H1 (cell line): Measurements from ENCODE around the gene CDH19. TPM values are rescaled to one million over a fixed set of nuclear protein-coding genes. Genes with fewer than 3 reads are reported as not detected.

Experiments
- CTCF ChIA-PET: fragments of 300-600 bp; sonication (Branson Sonifier 250); formaldehyde crosslinking; loops from one replicate; lab custom pipeline; 2021; ENCODE audit not compliant: partially characterized antibody; lab: Charles Lee
- POLR2A ChIA-PET: fragments of 300-600 bp; sonication (Branson Sonifier 250); formaldehyde crosslinking; loops from one replicate; lab custom pipeline; 2021; ENCODE audit warnings: inconsistent platforms; ENCODE audit not compliant: partially characterized antibody; lab: Charles Lee
- DNase-seq, 2 experiments: peaks; one replicate each; pipeline versions ENCODE4 v3.0.0 to v3.0.0-alpha.2; 2010 to 2022; ENCODE audit warnings: low spot score in 2 of 2, low read depth in 1 of 2, mixed read lengths in 1 of 2
- FAIRE-seq: peaks from 2 replicates; lab custom pipeline; 2011; peaks lifted over from hg19 to GRCh38; lab: Jason Lieb, UNC
- H2AFZ ChIP-seq: 2 replicates; pipeline ENCODE4 v1.8.1; 2012; ENCODE audit warnings: low read length, inconsistent platforms
- H2AK5ac ChIP-seq: 2 replicates; pipeline ENCODE4 v1.6.1; 2013; ENCODE audit warnings: low read depth, low read length
- H2BK120ac ChIP-seq: replicated peaks from 2 replicates; pipeline ENCODE3; 2013; ENCODE audit warnings: low read depth, low read length, inconsistent platforms
- H2BK12ac ChIP-seq: 2 replicates; pipeline ENCODE4 v1.6.1; 2013; ENCODE audit warnings: low read depth, low read length
- H2BK15ac ChIP-seq: 2 replicates; pipeline ENCODE4 v1.6.1; 2013; ENCODE audit warnings: low read length
- H2BK20ac ChIP-seq: 2 replicates; pipeline ENCODE4 v1.6.1; 2013; ENCODE audit warnings: low read length
- H2BK5ac ChIP-seq: 2 replicates; pipeline ENCODE4 v1.6.1; 2013; ENCODE audit warnings: low read depth, low read length
- H3K14ac ChIP-seq: 2 replicates; pipeline ENCODE4 v1.6.1; 2013; ENCODE audit warnings: inconsistent platforms; ENCODE audit not compliant: insufficient read length
- H3K18ac ChIP-seq: 2 replicates; pipeline ENCODE4 v1.6.1; 2013; ENCODE audit warnings: low read length; ENCODE audit errors: extremely low read depth
- H3K23ac ChIP-seq: 2 replicates; pipeline ENCODE4 v1.6.1; 2013; ENCODE audit warnings: inconsistent platforms; ENCODE audit not compliant: insufficient read length
- H3K23me2 ChIP-seq: 2 replicates; pipeline ENCODE4 v1.6.1; 2013; ENCODE audit warnings: low read depth, low read length
- H3K27ac ChIP-seq: 2 replicates; pipeline ENCODE4 v1.6.1; 2011; ENCODE audit warnings: low read depth, low read length, inconsistent platforms
- H3K27me3 ChIP-seq, 4 experiments: replicated peaks in 1 of 4; 1 replicate in 1 of 4; 2 replicates in 3 of 4; pipeline versions ENCODE4 v1.6.1 to v1.8.1; 2011 to 2013; ENCODE audit warnings: low read length in 3 of 4, mild to moderate bottlenecking in 3 of 4, inconsistent platforms in 2 of 4, mixed read lengths in 2 of 4, moderate library complexity in 1 of 4; ENCODE audit not compliant: control insufficient read depth in 3 of 4, insufficient read depth in 3 of 4; ENCODE audit errors: extremely low read depth in 1 of 4
- H3K36me3 ChIP-seq, 4 experiments: 2 replicates each; pipeline versions ENCODE4 v1.6.1 to v1.8.1; 2011 to 2013; ENCODE audit warnings: mild to moderate bottlenecking in 4 of 4, low read length in 3 of 4, moderate library complexity in 2 of 4, control low read depth in 1 of 4, inconsistent platforms in 1 of 4; ENCODE audit not compliant: insufficient read depth in 4 of 4, control insufficient read depth in 2 of 4
- H3K4ac ChIP-seq: replicated peaks from 2 replicates; pipeline ENCODE3; 2013; ENCODE audit warnings: low read length, low read depth, mixed read lengths, inconsistent platforms; ENCODE audit not compliant: insufficient read length
- H3K4me1 ChIP-seq, 4 experiments: replicated peaks in 1 of 4; 1 replicate in 1 of 4; 2 replicates in 3 of 4; pipeline versions ENCODE4 v1.6.1 to v1.8.1; 2011 to 2013; ENCODE audit warnings: low read length in 3 of 4, inconsistent platforms in 2 of 4, mixed read lengths in 1 of 4; ENCODE audit not compliant: insufficient read depth in 4 of 4, control insufficient read depth in 3 of 4
- H3K4me2 ChIP-seq, 2 experiments: 2 replicates each; pipeline versions ENCODE4 v1.6.1 to v1.8.1; 2011 to 2013; ENCODE audit warnings: low read depth in 2 of 2, low read length in 2 of 2, control low read depth in 1 of 2, inconsistent platforms in 1 of 2, mild to moderate bottlenecking in 1 of 2; ENCODE audit not compliant: insufficient read depth in 1 of 2
- H3K4me3 ChIP-seq, 4 experiments: fragments of 200-600, 300-600 bp in 1 of 4; sonication (generic), shearing (Covaris generic), sonication (Bioruptor Twin) in 1 of 4; 2 replicates each; pipeline versions ENCODE4 v1.5.1 to v1.8.1; 2011 to 2016; ENCODE audit warnings: low read length in 4 of 4, low read depth in 3 of 4, control low read depth in 2 of 4, inconsistent platforms in 2 of 4, mild to moderate bottlenecking in 2 of 4, mixed read lengths in 1 of 4, moderate library complexity in 1 of 4; ENCODE audit not compliant: insufficient read depth in 2 of 4; ENCODE audit errors: extremely low read depth in 1 of 4
- H3K56ac ChIP-seq: replicated peaks from 2 replicates; pipeline ENCODE3; 2013; ENCODE audit warnings: low read depth, mild to moderate bottlenecking, mixed read lengths, low read length, inconsistent platforms; ENCODE audit not compliant: insufficient read length
- H3K79me1 ChIP-seq: 2 replicates; pipeline ENCODE4 v1.6.1; 2013; ENCODE audit warnings: low read depth, low read length, control low read depth
- H3K79me2 ChIP-seq, 2 experiments: 2 replicates each; pipeline versions ENCODE4 v1.6.1 to v1.8.1; 2012 to 2013; ENCODE audit warnings: low read length in 2 of 2, mild to moderate bottlenecking in 2 of 2, inconsistent platforms in 1 of 2; ENCODE audit not compliant: insufficient read depth in 2 of 2, control insufficient read depth in 1 of 2
- H3K9ac ChIP-seq, 4 experiments: replicated peaks in 1 of 4; 1 replicate in 1 of 4; 2 replicates in 3 of 4; pipeline versions ENCODE4 v1.6.1 to v1.8.1; 2011 to 2013; ENCODE audit warnings: low read depth in 3 of 4, low read length in 3 of 4, control low read depth in 2 of 4, mild to moderate bottlenecking in 2 of 4, moderate library complexity in 2 of 4, inconsistent platforms in 1 of 4; ENCODE audit errors: extremely low read depth in 1 of 4
- H3K9me3 ChIP-seq, 2 experiments: 2 replicates each; pipeline versions ENCODE4 v1.6.1 to v1.8.1; 2012 to 2013; ENCODE audit warnings: mild to moderate bottlenecking in 2 of 2, moderate library complexity in 2 of 2, control low read depth in 1 of 2, inconsistent platforms in 1 of 2, low read depth in 1 of 2, low read length in 1 of 2, mixed read lengths in 1 of 2; ENCODE audit not compliant: insufficient read depth in 2 of 2
- H4K20me1 ChIP-seq, 2 experiments: replicated peaks in 1 of 2; 2 replicates each; pipeline versions ENCODE3 to v1.8.1; 2011 to 2013; ENCODE audit warnings: inconsistent platforms in 2 of 2, low read length in 2 of 2, mild to moderate bottlenecking in 1 of 2; ENCODE audit not compliant: insufficient read depth in 2 of 2, control insufficient read depth in 1 of 2
- H4K5ac ChIP-seq: 2 replicates; pipeline ENCODE4 v1.6.1; 2013; ENCODE audit warnings: low read length, low read depth, mixed read lengths, inconsistent platforms; ENCODE audit not compliant: insufficient read length
- H4K8ac ChIP-seq: 2 replicates; pipeline ENCODE4 v1.8.0; 2013; ENCODE audit warnings: mild to moderate bottlenecking, moderate library complexity, low read length, inconsistent platforms; ENCODE audit not compliant: insufficient read depth; ENCODE audit errors: extremely low read depth
- H4K91ac ChIP-seq: replicated peaks from 2 replicates; pipeline ENCODE3; 2013; ENCODE audit warnings: low read length, mixed read lengths, inconsistent platforms; ENCODE audit not compliant: insufficient read length
- BCL11A ChIP-seq, 2 experiments: IDR thresholded peaks; one replicate each; pipeline ENCODE4 v1.6.1; 2011; ENCODE audit warnings: low read depth in 2 of 2, low read length in 2 of 2, mild to moderate bottlenecking in 2 of 2
- CBX5 ChIP-seq: fragments of 300-800, 300-1000 bp; sonication (generic); IDR thresholded peaks from 2 replicates; pipeline ENCODE4 v1.7.1; 2016; ENCODE audit warnings: antibody characterized with exemption, low read length, low read depth
- CHD1 ChIP-seq: IDR thresholded peaks from 2 replicates; pipeline ENCODE4 v1.6.1; 2012; ENCODE audit warnings: low read depth, low read length, improper control_type of control experiment
- FOSL1 ChIP-seq: IDR thresholded peaks from 2 replicates; pipeline ENCODE4 v1.6.1; 2011; ENCODE audit warnings: mild to moderate bottlenecking, low read depth, low read length, moderate library complexity; ENCODE audit not compliant: insufficient read depth
- JUN ChIP-seq: IDR thresholded peaks from 2 replicates; pipeline ENCODE4 v1.6.1; 2011; ENCODE audit warnings: low read depth, mild to moderate bottlenecking, improper control_type of control experiment, low read length
- MAX ChIP-seq: IDR thresholded peaks from 2 replicates; pipeline ENCODE4 v1.6.1; 2012; ENCODE audit warnings: inconsistent platforms
- POLR2A ChIP-seq, 2 experiments: IDR thresholded peaks; 1 replicate in 1 of 2; 2 replicates in 1 of 2; pipeline ENCODE4 v1.6.1; 2011; ENCODE audit warnings: low read depth in 2 of 2, low read length in 2 of 2, mild to moderate bottlenecking in 2 of 2; ENCODE audit errors: control extremely low read depth in 1 of 2
- SIN3A ChIP-seq, 2 experiments: IDR thresholded peaks in 1 of 2; conservative IDR thresholded peaks in 1 of 2; 2 replicates each; pipeline ENCODE4 v1.6.1; 2011 to 2012; ENCODE audit warnings: low read length in 2 of 2, improper control_type of control experiment in 1 of 2, low read depth in 1 of 2, mild to moderate bottlenecking in 1 of 2
- WGBS, 2 experiments: shearing (Covaris generic) in 1 of 2; methylation state at CpG; one replicate each; pipeline versions ENCODE4 v1.1.6 to v1.1.7; 2013 to 2015; ENCODE audit warnings: low lambda C conversion rate in 2 of 2, mixed read lengths in 2 of 2, inconsistent platforms in 1 of 2, low coverage in 1 of 2, missing lambda C conversion rate in 1 of 2; ENCODE audit not compliant: insufficient replicate concordance in 2 of 2, insufficient coverage in 1 of 2, insufficient read length in 1 of 2; ENCODE audit errors: extremely low coverage in 1 of 2, missing lambda C conversion rate in 1 of 2; 5-methylcytosine and 5-hydroxymethylcytosine counted together
- polyA plus RNA-seq, 7 experiments: library from polyadenylated mRNA; depleted of rRNA in 3 of 7; stranded (reverse) in 5 of 7; unstranded in 2 of 7; fragments of >200 nt in 5 of 7; fragments of 200-250 nt in 2 of 7; gene quantifications; 1 replicate in 5 of 7; 2 replicates in 1 of 7; 4 replicates in 1 of 7; pipeline versions ENCODE4 v1.2.1 to v1.2.3, GENCODE V29; 2011 to 2013; ENCODE audit warnings: missing spikeins in 2 of 7, mixed read lengths in 2 of 7
- total RNA-seq: library from RNA; stranded (reverse); fragmentation: NEBNext Ultra II Directional; extraction: Animal tissue kit (Norgen Biotek cat#: 25700); gene quantifications from 2 replicates; pipeline ENCODE4 v1.2.1, GENCODE V29; 2021
- TF ChIP-seq, protein P1 (sequence below): IDR thresholded peaks from 2 replicates; pipeline ENCODE4 v1.6.1; 2012; ENCODE audit warnings: inconsistent platforms

The CDH19 gene
- total and polyA plus RNA-seq, 2 of the 8 experiments (the other 6 are each of a cell fraction or from before 2014, with no cell fraction given) = not detected

GRCh38 chr18:66641056-66641455 lies 37.2 kb upstream of the CDH19 start:
- no peak overlapping the region for H3K27ac ChIP-seq
- TF ChIP-seq BCL11A (IDR thresholded peaks at IDR 0.05; ENCODE audit: low read depth in 2 of 2, low read length in 2 of 2) = no peak
- no peak for TF ChIP-seq POLR2A (IDR thresholded peaks at IDR 0.05; ENCODE audit: control extremely low read depth in 1 of 2, low read depth in 2 of 2, low read length in 2 of 2)
- no peak for TF ChIP-seq CBX5
- TF ChIP-seq SIN3A (conservative IDR thresholded peaks at IDR 0.05 in 1 of 2, IDR thresholded peaks at IDR 0.05 in 1 of 2; ENCODE audit: low read depth in 1 of 2, low read length in 2 of 2) = no peak
- no peak for TF ChIP-seq MAX
- TF ChIP-seq, protein P1, sequence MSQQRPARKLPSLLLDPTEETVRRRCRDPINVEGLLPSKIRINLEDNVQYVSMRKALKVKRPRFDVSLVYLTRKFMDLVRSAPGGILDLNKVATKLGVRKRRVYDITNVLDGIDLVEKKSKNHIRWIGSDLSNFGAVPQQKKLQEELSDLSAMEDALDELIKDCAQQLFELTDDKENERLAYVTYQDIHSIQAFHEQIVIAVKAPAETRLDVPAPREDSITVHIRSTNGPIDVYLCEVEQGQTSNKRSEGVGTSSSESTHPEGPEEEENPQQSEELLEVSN = no peak
- no peak for TF ChIP-seq FOSL1
- no peak for TF ChIP-seq CHD1
- no peak for TF ChIP-seq JUN
- H2BK120ac ChIP-seq = no peak overlapping the region
- POLR2A ChIA-PET = no interaction called here
- H2BK5ac ChIP-seq = no peak overlapping the region
- H2BK12ac ChIP-seq = no peak overlapping the region
- DNase-seq (no peak), FAIRE-seq (no peak)
- no peak overlapping the region for H3K4me2 ChIP-seq
- no peak overlapping the region for H3K9ac ChIP-seq
- no peaks in the 10 kb centered on the region for H3K79me2 ChIP-seq
- H4K20me1 ChIP-seq = no peaks in the 10 kb centered on the region
- no peak overlapping the region for H2BK15ac ChIP-seq
- no peaks in the 10 kb centered on the region for H3K79me1 ChIP-seq
- H4K5ac ChIP-seq = no peak overlapping the region
- H2BK20ac ChIP-seq = no peak overlapping the region
- 95% methylated on average over 4 of the region's 4 CpGs; no CpG with 5 or more reads in 1 of the 2 experiments for WGBS, 2 experiments
- H3K27me3 ChIP-seq = no peaks in the 10 kb centered on the region
- H2AFZ ChIP-seq = no peak overlapping the region
- H3K23ac ChIP-seq = no peak overlapping the region
- 0 out of 4 replicates have a peak, but pooled peaks cover 0 to 3% of the 10 kb centered on the region in 2 experiments for H3K9me3 ChIP-seq
- H3K4me1 ChIP-seq = peaks cover 0 to 4% (median 1%) of the 10 kb centered on the region in 4 experiments; a peak in 2 of 7 replicates
- CTCF ChIA-PET = no interaction called here
- no peaks in the 10 kb centered on the region for H3K23me2 ChIP-seq
- H3K56ac ChIP-seq = no peak overlapping the region
- H3K18ac ChIP-seq = no peak overlapping the region
- no peaks in the 10 kb centered on the region for H3K36me3 ChIP-seq
- no peak overlapping the region for H3K4ac ChIP-seq
- H3K4me3 ChIP-seq = no peak overlapping the region
- H3K14ac ChIP-seq = no peak overlapping the region
- H4K8ac ChIP-seq = no peak overlapping the region
- no peak overlapping the region for H2AK5ac ChIP-seq
- no peak overlapping the region for H4K91ac ChIP-seq
